ENCODE measurements around the gene SOX18. TPM values are rescaled to one million over a fixed set of nuclear protein-coding genes. Genes with fewer than 3 reads are reported as not detected.

Gene SOX18
- total and polyA plus RNA-seq, 10 donors = 7.3 to 63.1 (median 23.9) TPM

- Histone ChIP-seq H3K4me3 (peak overlapping the region in 1 of 8 donors; percentile 57), H3K9me3 (no peaks in the 10 kb centered on the region), H3K27me3 (replicated peaks in 1 of 7) (peaks cover 0 to 63% (median under 1%) of the 10 kb centered on the region in 7 donors), H3K27ac (peak overlapping the region; percentile 70 to 91 (median 85)), H3K4me1 (peaks cover 12 to 78% (median 68%) of the 10 kb centered on the region in 6 donors), H3K36me3 (no peaks in the 10 kb centered on the region)
- intact Hi-C loops (cut with DNase I; ENCODE audit: low total_unique reads) = no loop called here
- TF ChIP-seq CTCF (IDR thresholded peaks at IDR 0.05 in 8 of 11, conservative IDR thresholded peaks at IDR 0.05 in 3 of 11) (peak in 5 of 11 experiments; percentile 10 to 35 (median 30)), POLR2AphosphoS5 (IDR thresholded peaks at IDR 0.05) (peak; percentile 46 to 86 (median 79)), POLR2A (IDR thresholded peaks at IDR 0.05) (no peak)
- DNase-seq = peak; percentile 88
- 33 to 57% (median 46%) methylated on average over 8 to 22 of the region's 22 CpGs for WGBS, 5 donors
Measured at GRCh38 chr20:64055893-64056638, 6.6 kb upstream of the SOX18 start.

GRCh38 chr20:64055396-64055892 lies 6.0 kb upstream of the SOX18 start:
- peak overlapping the region; percentile 63 to 91 (median 85) for H3K27ac ChIP-seq
- H3K4me3 ChIP-seq = peak overlapping the region in 1 of 8 donors; percentile 57
- TF ChIP-seq POLR2A (IDR thresholded peaks at IDR 0.05) (no peak), CTCF (IDR thresholded peaks at IDR 0.05 in 8 of 11, conservative IDR thresholded peaks at IDR 0.05 in 3 of 11) (no peak), POLR2AphosphoS5 (IDR thresholded peaks at IDR 0.05) (no peak)
- no peaks in the 10 kb centered on the region for H3K9me3 ChIP-seq
- no peaks in the 10 kb centered on the region for H3K36me3 ChIP-seq
- intact Hi-C loops (cut with DNase I; ENCODE audit: low total_unique reads) = no loop called here
- peaks cover 0 to 69% (median 6%) of the 10 kb centered on the region in 7 donors for H3K27me3 ChIP-seq (replicated peaks in 1 of 7)
- 50 to 75% (median 64%) methylated on average over 8 to 9 of the region's 9 CpGs for WGBS, 5 donors
- DNase-seq = no peak
- H3K4me1 ChIP-seq = peaks cover 12 to 84% (median 74%) of the 10 kb centered on the region in 6 donors

GRCh38 chr20:64053841-64054661 lies 4.6 kb upstream of the SOX18 start:
- peaks cover 0 to 83% (median 16%) of the 10 kb centered on the region in 7 donors for H3K27me3 ChIP-seq (replicated peaks in 1 of 7)
- no peaks in the 10 kb centered on the region for H3K9me3 ChIP-seq
- 15 to 29% (median 18%) methylated on average over 11 to 17 of the region's 17 CpGs for WGBS, 5 donors
- peak overlapping the region; percentile 51 to 91 (median 85) for H3K27ac ChIP-seq
- H3K4me3 ChIP-seq = peak overlapping the region in 2 of 8 donors; percentile 0 to 38
- TF ChIP-seq CTCF (IDR thresholded peaks at IDR 0.05 in 8 of 11, conservative IDR thresholded peaks at IDR 0.05 in 3 of 11) (peak in 5 of 11 experiments; percentile 14 to 40 (median 32)), POLR2AphosphoS5 (IDR thresholded peaks at IDR 0.05) (peak; percentile 55 to 85 (median 77)), POLR2A (IDR thresholded peaks at IDR 0.05) (peak in 1 of 3 donors; percentile 7)
- intact Hi-C loops (cut with DNase I; ENCODE audit: low total_unique reads) = no loop called here
- peaks cover 17 to 95% (median 85%) of the 10 kb centered on the region in 6 donors for H3K4me1 ChIP-seq
- peak; percentile 90 for DNase-seq
- H3K36me3 ChIP-seq = no peaks in the 10 kb centered on the region

Measured in spleen (tissue), 11 donors.